Raji (cell line): ENCODE measurements around the gene TLR5.

Experiments used
- POLR2A ChIP-seq: IDR thresholded peaks from 2 replicates; pipeline ENCODE4 v1.6.1; 2011; ENCODE audit warnings: low read depth, low read length, control low read depth; ENCODE audit not compliant: insufficient read depth

The TLR5 gene

GRCh38 chr1:223068900-223069665, 74.0 kb downstream of the TLR5 start:
- no peak for TF ChIP-seq POLR2A

- no peak for TF ChIP-seq POLR2A
Measured at GRCh38 chr1:223067914-223068313, 75.1 kb downstream of the TLR5 start.

GRCh38 chr1:223066415-223066814, 76.6 kb downstream of the TLR5 start:
- TF ChIP-seq POLR2A, result no peak

GRCh38 chr1:223062177-223062576, 80.9 kb downstream of the TLR5 start:
- TF ChIP-seq POLR2A, result no peak

- TF ChIP-seq POLR2A, result no peak
Measured at GRCh38 chr1:223059526-223059925, 83.5 kb downstream of the TLR5 start.
